ENCODE results near the gene CLN3. TPM values are rescaled to one million over a fixed set of nuclear protein-coding genes. Genes with fewer than 3 reads are reported as not detected.

The CLN3 gene
- total RNA-seq, 3 donors from 2014 or later = 25.9 to 26.0 (median 25.9) TPM

Other genes with a start within 250 kb of the CLN3 start
- 1 to 10 TPM; 1.4 to 1.5 (median 1.5) TPM for gene SBK1, start 199.5 kb downstream of the CLN3 start, total RNA-seq
- 1 to 10 TPM in 1 of 3 donors, under 1 TPM in 1, not detected in 1; 0.81 to 1.4 TPM for gene NPIPB6, start 128.6 kb downstream of the CLN3 start, total RNA-seq
- gene EIF3CL, start 88.2 kb downstream of the CLN3 start, total RNA-seq = 100 to 1,000 TPM; 148 to 270 (median 236) TPM
- gene NPIPB7, start 19.7 kb downstream of the CLN3 start, total RNA-seq = not detected
- gene APOBR, start 2.6 kb upstream of the CLN3 start, total RNA-seq = 1 to 10 TPM; 2.3 to 3.0 (median 2.7) TPM
- under 1 TPM in 2 of 3 donors, not detected in 1; 0.21 to 0.41 TPM for gene IL27, start 14.8 kb upstream of the CLN3 start, total RNA-seq
- under 1 TPM; 0.28 to 0.63 (median 0.37) TPM for gene NUPR1, start 46.9 kb upstream of the CLN3 start, total RNA-seq
- 10 to 100 TPM; 40.3 to 44.5 (median 42.1) TPM for gene SGF29, start 61.8 kb upstream of the CLN3 start, total RNA-seq
- gene SULT1A2, start 105.0 kb upstream of the CLN3 start, total RNA-seq = not detected
- 1 to 10 TPM; 4.8 to 5.5 (median 5.0) TPM for gene SULT1A1, start 118.0 kb upstream of the CLN3 start, total RNA-seq
- gene NPIPB8, start 146.0 kb upstream of the CLN3 start, total RNA-seq = under 1 TPM in 1 of 3 donors, not detected in 2; 0.26 TPM
- gene EIF3C, start 219.4 kb upstream of the CLN3 start, total RNA-seq = 1,000 to 10,000 TPM; 1,034 to 1,401 (median 1,284) TPM